Neutrophil (primary cell): Measurements from ENCODE around the gene CPLX1.

Source experiments
- H3K27ac ChIP-seq: fragments of 200-600 bp; sonication (generic); 2 replicates; pipeline ENCODE4 v1.5.1; 2016; ENCODE audit warnings: mild to moderate bottlenecking, moderate library complexity
- H3K27me3 ChIP-seq: fragments of 200-600 bp; sonication (generic); 2 replicates; pipeline ENCODE4 v1.6.0; 2016; ENCODE audit warnings: mild to moderate bottlenecking
- H3K36me3 ChIP-seq: fragments of 200-600 bp; sonication (generic); 2 replicates; pipeline ENCODE4 v1.5.1; 2017
- H3K4me1 ChIP-seq, 2 experiments: fragments of 200-600 bp in 1 of 2; sonication (generic) in 1 of 2; 1 replicate in 1 of 2; 2 replicates in 1 of 2; pipeline versions ENCODE4 v1.5.1 to v1.6.1; 2013 to 2016; ENCODE audit warnings: low read depth in 1 of 2, low read length in 1 of 2, mild to moderate bottlenecking in 1 of 2, moderate library complexity in 1 of 2; ENCODE audit not compliant: control insufficient read depth in 1 of 2, insufficient read depth in 1 of 2
- H3K4me3 ChIP-seq, 2 experiments: fragments of 200-600 bp in 1 of 2; sonication (generic) in 1 of 2; 1 replicate in 1 of 2; 2 replicates in 1 of 2; pipeline ENCODE4 v1.5.1; 2013 to 2016; ENCODE audit warnings: low read depth in 1 of 2, low read length in 1 of 2, mild to moderate bottlenecking in 1 of 2, moderate library complexity in 1 of 2
- H3K9me3 ChIP-seq: fragments of 200-600 bp; sonication (generic); 2 replicates; pipeline ENCODE4 v1.5.1; 2016
- TF ChIP-seq, protein P1 (sequence below): fragments of 200-600 bp; sonication (generic); IDR thresholded peaks from 2 replicates; pipeline ENCODE4 v1.5.1; 2016; ENCODE audit warnings: antibody characterized with exemption

Gene CPLX1

GRCh38 chr4:794900-795725 is 30.8 kb downstream of the CPLX1 start:
- Histone ChIP-seq H3K9me3 (no peaks in the 10 kb centered on the region), H3K4me1 (no peaks in the 10 kb centered on the region), H3K27me3 (peaks cover 98% of the 10 kb centered on the region), H3K4me3 (no peak overlapping the region), H3K36me3 (no peaks in the 10 kb centered on the region), H3K27ac (no peak overlapping the region)
- TF ChIP-seq, protein P1, sequence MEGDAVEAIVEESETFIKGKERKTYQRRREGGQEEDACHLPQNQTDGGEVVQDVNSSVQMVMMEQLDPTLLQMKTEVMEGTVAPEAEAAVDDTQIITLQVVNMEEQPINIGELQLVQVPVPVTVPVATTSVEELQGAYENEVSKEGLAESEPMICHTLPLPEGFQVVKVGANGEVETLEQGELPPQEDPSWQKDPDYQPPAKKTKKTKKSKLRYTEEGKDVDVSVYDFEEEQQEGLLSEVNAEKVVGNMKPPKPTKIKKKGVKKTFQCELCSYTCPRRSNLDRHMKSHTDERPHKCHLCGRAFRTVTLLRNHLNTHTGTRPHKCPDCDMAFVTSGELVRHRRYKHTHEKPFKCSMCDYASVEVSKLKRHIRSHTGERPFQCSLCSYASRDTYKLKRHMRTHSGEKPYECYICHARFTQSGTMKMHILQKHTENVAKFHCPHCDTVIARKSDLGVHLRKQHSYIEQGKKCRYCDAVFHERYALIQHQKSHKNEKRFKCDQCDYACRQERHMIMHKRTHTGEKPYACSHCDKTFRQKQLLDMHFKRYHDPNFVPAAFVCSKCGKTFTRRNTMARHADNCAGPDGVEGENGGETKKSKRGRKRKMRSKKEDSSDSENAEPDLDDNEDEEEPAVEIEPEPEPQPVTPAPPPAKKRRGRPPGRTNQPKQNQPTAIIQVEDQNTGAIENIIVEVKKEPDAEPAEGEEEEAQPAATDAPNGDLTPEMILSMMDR: no peak

DNA sequence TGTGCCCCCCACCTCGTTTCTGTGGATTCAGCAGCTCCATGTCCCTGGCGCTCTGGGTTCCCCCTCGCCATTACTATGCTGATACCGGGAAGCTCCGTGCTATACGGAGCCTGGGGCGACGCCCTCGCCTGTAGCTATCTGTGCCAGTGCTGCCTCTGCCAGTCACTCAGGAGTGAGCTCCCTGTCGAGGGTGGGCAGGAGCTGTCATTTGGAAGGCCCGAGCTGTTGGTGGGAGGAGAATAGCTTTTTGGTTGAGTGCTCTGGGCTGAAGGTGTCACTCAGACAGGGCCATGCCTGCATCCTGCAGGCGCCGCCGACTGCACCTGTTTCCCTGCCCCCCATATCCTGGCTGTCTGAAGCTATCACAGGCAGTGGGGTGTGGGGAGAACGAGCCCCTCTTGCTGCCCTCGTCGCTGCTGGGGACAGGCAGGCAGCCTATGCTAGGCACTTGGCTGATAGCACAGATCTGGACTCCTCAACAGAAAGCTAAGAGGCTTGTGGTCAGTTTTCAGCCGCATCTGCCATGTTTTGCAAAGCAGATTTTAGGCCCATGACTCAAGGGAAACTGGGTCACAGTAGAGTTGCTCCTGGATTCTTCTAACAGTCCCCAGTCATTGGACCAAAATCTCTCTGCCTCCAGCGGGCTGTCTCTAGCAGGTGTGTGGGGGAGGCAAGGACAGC is 31.8 kb downstream of the CPLX1 start:
- Histone ChIP-seq H3K36me3 (no peaks in the 10 kb centered on the region), H3K27me3 (peaks cover 98% of the 10 kb centered on the region), H3K9me3 (no peaks in the 10 kb centered on the region), H3K27ac (no peak overlapping the region), H3K4me1 (no peaks in the 10 kb centered on the region), H3K4me3 (no peak overlapping the region)
- TF ChIP-seq, protein P1: no peak

GRCh38 chr4:793093-793861 is 32.7 kb downstream of the CPLX1 start:
- Histone ChIP-seq H3K9me3 (no peaks in the 10 kb centered on the region), H3K4me1 (no peaks in the 10 kb centered on the region), H3K36me3 (no peaks in the 10 kb centered on the region), H3K4me3 (no peak overlapping the region), H3K27me3 (peaks cover 100% of the 10 kb centered on the region), H3K27ac (no peak overlapping the region)
- TF ChIP-seq, protein P1: no peak

DNA sequence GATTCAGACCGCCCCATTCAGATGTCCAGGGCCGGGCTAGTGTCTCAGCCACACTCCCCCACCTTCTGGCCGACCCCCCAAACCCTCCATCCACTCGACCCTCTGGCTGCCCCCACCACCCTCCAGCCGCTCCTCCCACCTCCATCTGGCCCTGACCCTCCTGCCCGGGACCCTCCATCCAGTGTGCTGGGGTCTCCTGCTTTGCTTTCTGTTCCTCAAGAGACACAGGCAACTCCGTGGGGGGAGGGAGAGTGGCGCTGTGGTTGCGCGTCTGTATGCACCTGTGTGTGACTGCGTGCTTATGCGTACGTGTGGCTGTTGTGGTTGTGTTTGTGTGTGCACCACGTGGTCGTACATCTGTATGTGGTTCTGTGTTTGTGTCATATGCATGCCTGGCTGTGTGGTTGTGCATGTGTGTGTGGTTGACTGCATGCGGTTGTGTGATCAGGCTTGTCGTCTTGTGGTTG is 33.3 kb downstream of the CPLX1 start:
- no peak overlapping the region for H3K4me3 ChIP-seq
- H3K4me1 ChIP-seq: no peaks in the 10 kb centered on the region
- H3K27me3 ChIP-seq: peaks cover 100% of the 10 kb centered on the region
- no peak overlapping the region for H3K27ac ChIP-seq
- no peaks in the 10 kb centered on the region for H3K36me3 ChIP-seq
- TF ChIP-seq, protein P1: no peak
- H3K9me3 ChIP-seq: no peaks in the 10 kb centered on the region

DNA sequence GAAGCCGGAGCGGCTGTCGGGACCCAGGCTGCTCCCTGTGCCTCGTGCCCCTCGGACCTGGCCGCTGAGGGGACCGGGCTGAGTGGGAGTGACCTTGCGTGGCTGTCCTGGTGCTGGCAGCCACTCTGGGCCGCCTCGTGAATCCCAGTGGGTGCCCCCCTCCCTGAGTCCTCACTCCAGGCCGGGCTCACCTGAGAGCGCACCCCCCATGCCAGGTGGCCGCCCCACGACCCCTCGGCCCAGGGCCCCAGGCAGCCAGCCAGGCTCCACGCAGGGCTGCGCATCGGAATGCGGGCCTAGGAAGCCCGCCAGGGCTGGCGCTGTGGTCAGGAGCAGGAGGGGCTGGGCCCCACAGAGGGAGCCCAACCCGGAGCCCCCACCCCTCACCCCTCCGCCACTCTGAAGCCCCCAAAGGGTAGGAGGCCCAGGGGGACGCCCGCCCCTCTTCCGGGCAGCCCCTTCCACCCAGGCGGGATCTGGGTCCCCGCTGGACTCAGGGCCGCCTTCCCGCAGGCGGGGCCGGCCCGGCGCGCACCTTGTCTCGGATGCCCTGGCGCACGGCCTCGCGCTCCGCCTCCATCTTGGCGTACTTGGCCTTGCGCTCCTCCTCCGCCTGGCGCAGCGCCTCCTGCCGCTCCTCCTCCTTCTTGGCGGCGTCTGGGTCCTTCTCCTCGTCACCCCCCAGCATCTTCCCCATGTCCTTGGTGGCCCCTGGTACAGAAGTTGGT is 33.9 kb downstream of the CPLX1 start:
- TF ChIP-seq, protein P1: no peak
- no peaks in the 10 kb centered on the region for H3K4me1 ChIP-seq
- H3K9me3 ChIP-seq: no peaks in the 10 kb centered on the region
- no peaks in the 10 kb centered on the region for H3K36me3 ChIP-seq
- no peak overlapping the region for H3K4me3 ChIP-seq
- H3K27me3 ChIP-seq: peaks cover 100% of the 10 kb centered on the region
- H3K27ac ChIP-seq: no peak overlapping the region
